KG1 (cell line): ENCODE data around the gene EIF3F.

Source experiments
- DNase-seq: peaks from one replicate; lab custom pipeline; 2025; lab: John Stamatoyannopoulos, UW

Gene EIF3F

DNA sequence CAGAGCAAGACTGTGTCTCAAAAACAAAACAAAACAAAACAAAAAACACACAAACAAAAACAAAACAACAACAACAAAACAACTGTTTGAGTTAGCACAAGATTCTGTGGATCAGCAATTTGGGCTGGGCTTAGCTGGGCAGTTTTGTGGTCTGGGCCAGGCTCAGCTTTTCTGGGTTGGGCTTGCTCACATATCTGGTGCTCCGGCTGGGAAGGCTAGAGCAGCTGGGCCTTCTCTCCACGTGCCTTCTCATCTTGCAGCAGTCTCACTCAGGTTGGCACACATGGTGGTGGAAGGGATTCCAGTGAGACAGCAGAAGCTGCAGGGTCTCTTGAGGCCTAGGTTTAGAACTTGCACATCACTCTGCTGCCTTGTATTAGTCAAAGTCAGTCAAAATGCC, 35.7 kb downstream of the EIF3F start:
- no peak for DNase-seq

DNA sequence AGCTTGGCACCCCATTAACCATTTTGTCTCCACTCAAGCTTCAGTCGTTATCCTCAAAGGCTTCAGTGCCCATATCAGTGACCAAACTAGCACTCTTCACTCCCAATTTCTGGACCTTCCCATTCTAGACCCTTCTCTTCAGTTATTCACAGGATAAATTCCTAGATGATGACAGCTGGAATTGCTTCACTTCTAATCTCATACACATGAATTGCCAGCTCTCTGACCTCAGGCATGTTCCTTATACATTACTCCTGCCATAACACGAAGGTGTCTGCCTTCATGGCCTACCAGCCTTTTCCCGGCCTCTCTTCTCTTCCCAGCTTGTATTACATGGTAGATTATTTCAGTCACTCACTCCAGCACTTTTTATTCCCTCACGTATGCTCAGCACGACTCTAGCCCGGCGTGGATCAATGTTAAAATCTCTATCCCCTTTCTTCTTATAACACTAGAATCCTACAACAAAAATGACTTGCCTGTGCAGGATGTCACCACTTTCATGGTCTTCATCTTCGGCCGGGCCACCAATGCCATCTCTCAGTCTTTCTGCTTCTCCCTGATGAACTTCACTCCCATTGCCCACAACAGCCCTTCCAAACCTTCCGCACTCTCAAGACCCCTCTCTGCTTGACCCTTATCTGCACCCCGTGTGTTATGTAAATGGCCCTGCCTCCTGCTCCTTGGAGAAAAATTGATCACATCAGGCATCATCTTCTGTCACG, 36.9 kb downstream of the EIF3F start:
- no peak for DNase-seq

DNA sequence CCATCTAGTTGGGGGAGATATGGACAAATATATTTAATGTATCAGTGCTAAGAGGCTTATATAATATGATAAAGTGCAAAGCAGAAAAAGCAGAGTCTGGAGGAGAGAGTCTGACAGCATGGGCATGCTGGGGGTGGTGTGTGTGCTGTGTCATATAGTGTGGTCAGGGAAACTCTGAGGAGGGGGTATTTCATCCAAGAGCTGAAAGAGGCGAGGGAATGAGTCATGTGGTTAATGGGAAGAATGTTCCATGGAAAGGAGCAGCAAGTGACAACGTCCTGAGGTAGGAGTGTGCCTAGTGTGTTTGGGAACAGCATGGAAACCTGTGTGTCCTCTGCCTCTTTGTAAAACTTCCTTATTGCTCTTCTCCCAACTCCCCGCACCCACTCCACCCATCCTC, 38.0 kb downstream of the EIF3F start:
- no peak for DNase-seq

DNA sequence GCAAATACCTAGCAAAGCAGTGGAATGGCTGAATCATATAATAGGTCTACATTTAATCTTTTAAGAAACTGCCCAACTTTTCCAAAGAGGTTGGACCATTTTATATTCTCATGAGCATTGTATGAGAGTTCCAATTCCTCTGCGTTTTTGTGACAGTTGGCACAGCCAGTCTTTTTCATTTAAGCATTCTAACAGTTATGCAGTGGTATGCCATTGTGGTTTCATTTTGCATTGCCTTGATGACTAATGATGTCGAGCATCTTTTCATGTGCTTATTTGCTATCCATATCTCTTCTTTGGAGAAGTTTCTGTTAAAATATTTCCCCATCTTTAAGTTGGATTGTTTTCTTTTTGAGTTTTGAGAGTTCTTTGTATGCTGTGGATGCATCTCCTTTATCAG, 38.7 kb downstream of the EIF3F start:
- DNase-seq, result no peak

DNA sequence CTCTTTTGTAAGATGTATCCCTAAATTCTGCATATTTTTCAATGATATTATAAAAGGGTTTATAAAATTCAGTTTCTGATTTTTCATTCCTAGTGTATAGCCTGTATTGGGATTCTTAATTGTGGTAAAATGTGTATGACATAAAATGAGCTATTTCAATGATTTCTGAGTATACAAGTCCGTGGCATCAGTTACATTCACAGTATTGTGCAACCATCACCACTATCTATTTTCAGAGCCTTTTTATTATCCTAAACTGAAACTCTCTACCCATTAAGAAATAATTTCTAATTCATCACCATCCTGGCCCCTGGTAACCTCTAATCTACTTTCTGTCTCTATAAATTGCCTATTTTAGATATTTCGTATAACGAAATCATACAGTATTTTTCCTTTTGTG, 39.8 kb downstream of the EIF3F start:
- DNase-seq, result no peak

DNA sequence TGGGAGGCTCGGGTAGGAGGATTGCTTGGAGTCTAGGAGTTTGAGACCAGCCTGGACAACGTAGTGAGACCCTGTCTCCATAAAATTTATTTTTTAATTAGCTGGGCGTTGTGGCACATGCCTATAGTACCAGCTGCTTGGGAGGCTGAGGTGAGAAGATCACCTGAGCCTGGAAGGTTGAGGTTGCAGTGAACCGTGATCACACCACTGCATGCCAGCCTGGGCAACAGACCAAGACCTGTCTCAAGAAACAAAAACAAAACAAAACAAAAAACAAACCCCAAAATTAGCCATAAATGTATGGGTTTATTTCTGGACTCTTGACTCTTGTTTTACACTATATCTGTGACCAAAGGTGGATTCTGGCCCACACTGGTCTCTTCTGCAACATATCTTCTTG, 41.6 kb downstream of the EIF3F start:
- no peak for DNase-seq

DNA sequence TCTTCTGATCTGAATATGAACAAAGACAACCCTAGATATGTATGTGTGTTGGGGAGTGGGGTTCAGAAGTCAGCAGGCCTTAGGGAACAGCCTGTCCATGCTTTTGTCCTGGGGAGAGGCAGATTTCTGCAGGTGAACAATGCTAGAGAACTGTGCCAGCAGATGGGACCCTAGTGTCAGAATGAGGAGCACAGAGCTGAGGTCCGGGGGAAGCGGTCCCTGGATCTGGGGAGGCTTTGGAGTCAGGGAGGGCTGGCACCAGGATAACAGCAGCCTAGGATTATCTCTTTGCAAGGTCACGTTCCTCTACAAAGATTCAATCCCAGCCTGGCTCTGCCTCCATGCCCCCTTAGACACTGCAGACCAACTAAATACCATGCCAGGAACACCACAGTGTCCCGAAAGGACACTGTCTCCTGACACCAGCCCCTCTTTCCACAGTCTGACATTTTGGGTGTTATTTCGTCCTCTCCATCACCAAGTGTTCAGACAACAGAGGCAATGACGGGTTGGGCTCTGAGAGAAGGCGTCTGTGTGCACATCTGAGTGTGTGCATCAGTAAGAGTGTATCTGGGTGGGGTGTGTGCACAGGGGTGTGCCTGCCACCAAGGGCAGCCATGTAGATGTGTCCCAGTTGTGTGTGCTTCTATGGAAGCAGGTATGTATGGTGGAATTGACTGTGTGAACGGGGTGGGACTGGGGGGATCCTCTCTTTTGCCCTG, 43.5 kb downstream of the EIF3F start:
- DNase-seq, result no peak

DNA sequence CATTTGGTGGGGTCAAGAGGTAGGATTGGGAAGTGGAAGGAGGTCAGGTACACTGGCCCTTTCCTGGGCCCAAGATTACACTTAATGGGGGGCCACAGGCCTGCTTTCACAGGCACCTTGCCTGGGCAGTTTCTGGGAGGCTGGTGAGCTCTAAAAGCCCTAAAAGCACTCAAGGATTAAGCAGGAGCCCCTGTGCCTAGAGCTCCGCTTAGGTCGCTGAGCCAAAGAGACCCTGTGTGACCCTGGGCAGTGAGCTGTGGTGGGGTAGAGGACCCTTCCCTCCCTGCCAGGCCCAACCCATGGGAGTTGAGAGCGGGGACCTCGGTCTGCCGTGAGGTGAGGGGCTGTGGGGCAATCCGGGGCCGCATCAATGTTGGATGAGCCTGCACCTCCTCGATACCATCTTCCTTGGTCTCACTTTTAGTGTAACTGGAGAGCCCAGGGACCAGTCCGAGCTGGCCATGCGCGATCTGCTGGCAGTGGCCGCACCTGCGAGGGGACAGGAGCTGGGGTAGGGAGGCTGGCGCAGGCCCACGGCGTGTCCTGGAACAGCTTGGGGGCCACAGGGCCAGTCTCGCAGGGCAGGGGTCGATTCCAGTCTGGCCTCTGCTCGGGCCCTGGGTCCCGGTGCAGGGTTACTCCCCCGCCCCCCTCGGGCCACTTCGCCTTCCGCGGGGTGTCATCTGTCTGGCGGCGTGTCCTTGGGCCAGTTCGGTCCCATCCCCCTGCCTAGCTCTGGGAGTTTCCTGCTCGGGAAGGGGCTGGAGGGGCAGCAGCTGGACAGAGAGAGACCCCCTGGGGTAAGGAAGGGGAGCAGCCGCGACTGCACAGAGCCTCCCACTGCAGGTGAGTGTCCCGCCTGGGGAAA, 44.3 kb downstream of the EIF3F start:
- no peak for DNase-seq

DNA sequence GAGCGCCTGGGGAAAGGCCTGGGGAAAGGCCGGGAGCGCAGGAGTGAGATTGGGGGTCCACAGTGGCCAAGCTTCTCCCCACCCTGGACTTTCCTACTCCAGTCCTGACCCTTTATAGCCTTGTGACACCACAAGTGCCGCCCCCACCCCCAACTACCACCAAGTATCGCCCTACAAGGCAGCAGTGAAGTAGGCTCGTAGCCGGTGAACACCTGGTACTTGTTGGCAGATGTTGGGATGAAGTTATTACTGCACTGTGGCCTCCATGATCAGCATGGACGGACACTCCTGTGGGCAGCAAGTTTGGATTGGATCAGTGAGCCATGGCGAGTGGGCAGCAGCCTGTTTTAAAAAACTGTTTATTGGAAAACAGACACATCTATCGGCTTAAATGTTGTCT, 45.0 kb downstream of the EIF3F start:
- DNase-seq, result no peak

DNA sequence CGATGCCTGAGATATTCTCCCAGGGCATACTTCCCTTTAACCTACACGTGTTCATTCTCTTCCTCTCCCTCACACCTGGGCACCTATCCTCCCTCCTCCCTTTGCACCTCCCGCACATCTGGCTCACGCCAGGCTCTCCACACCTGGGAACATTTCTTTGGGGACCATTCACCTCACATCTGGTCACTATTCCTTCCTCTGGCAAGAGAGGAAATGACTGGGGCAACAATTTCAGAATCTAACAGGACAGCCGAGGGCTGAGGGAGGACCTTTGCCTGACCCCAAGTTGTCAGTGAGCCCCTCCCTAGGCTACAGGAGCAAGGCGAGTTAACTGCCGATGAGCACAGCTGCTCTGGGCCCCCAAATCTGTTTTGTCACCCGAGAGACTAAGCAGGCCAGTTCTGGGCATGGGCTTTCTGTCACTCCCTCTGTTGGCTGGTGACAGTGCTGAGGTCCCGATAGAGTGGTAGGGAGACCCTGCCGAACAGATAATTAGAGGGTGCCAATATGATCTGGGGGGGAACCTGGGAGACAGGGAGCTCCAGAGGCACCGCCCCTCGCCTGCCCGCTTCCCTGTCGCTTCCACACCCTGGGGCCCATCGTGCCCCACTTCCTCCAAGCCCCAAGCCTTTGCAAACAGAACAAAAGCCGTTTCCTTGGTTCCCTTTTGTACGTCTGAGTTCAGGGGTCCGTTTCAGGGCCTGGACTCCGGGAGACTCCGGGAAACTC, 45.6 kb downstream of the EIF3F start:
- no peak for DNase-seq

DNA sequence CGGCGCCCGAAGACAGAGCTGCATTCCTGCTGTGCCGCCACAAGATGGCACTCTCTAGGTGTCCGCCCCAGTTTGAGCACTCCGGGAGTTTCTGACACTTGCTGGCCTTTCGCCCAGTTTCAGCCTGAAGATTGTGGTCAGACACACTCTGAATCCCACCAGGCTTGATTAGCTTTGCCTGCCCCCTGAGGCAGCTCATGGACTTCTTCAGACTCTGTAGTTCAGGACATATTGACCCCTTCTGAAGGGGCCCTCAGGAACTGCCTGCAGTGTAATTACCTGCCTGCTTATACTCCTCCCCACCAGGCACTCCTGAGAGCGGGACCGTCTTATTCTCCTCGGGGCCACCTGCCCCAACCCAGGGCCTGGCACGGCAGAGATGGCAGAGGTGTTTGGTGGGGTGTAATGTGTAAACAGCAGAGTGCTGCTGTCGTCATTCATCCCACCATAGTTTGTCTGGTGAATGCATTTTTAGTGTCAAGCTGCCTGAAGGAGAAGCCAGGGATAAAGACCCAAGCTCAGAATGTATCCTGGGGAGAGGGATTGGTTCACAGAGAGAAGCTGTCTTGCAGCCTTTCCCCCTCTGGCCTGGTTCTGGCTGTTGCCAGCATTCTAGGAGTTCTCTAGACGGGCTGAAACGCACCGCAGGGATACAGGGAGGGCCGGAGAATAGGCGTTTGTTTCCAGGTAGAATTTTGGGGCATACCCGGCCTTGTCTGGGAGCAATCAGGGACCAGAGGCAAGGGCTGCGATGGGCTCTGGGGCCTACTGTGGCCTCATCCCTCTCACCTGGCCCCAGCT, 46.4 kb downstream of the EIF3F start:
- no peak for DNase-seq

DNA sequence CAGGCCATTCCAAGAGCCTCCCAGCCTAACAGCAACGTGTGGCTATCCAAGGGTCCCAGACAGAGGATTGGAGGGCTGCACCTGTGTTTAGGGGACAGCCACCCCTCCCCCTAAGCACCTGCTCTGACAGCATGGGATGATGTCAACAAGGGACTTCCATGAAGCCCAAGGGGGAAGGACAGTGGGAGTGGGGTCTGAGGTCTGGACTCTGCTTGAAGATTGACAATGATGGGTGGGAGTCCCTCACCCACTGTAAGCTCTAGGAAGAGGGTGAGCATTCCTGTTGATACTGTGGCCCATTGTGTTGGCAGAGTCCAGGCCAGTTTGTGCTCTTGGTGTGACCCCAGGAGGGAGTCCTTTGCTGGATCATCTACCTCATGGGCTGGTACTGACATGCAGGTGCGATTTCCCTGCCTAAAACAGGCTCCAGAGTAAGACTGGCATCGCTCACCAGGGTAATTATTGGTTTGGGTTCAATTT, 47.0 kb downstream of the EIF3F start:
- DNase-seq, result no peak

DNA sequence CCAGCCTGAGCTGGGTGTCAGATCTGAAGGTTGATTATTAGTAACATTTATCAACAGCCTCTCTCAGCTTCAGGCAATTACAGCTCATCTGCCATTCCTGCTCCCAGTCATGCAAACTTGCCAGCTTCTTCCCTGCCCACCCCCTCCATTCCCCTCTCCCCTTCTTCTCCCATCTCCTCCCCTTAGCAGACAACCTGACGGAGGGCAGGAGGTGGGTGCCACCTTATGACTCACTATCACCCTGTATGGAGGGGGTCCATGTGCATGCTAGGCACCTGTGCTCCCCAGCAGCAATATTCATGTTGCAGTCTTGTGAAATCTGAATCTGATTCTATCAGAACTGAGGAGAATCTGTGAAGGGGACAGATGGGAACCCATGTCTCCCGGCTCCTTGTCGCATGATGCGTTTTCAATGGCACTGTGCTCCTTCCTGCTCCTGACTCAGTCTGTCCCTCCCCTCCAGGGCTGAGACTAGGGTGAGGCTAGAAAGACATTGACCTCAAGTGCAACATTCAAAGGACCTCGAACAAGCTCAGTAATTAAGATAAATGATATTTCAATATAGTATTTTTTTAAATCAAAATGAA, 47.6 kb downstream of the EIF3F start:
- DNase-seq, result no peak

DNA sequence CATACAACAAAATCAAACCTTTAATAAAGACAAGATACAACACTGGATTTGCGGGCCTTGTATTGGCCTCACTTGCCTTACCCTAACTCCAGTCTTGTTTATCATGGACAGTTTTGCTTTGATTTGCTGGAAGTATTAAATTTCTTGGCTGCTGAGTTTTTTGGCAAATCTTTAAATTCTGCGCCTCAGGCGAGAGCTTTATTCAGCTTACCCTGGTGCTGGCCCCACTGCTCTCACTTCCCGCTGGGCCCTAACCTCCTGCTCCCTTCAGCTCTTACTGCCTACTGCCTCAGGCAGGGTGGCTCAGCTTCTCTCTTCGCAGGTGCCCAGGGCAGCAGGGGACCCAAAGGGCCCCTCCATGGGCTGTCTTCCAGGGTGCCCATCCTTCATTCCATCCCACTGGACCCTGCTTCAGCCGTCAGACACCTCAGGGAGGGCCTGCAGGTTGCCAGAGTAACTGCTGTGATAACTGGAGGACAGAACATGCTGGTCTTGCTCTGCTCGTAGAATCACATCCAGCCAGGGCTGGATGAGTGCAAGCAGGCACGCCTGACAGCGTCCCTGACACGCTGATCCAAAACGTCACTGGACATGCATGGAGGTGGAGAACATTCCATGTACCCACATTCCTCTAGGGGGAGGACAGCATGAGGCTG, 48.2 kb downstream of the EIF3F start:
- DNase-seq, result no peak

DNA sequence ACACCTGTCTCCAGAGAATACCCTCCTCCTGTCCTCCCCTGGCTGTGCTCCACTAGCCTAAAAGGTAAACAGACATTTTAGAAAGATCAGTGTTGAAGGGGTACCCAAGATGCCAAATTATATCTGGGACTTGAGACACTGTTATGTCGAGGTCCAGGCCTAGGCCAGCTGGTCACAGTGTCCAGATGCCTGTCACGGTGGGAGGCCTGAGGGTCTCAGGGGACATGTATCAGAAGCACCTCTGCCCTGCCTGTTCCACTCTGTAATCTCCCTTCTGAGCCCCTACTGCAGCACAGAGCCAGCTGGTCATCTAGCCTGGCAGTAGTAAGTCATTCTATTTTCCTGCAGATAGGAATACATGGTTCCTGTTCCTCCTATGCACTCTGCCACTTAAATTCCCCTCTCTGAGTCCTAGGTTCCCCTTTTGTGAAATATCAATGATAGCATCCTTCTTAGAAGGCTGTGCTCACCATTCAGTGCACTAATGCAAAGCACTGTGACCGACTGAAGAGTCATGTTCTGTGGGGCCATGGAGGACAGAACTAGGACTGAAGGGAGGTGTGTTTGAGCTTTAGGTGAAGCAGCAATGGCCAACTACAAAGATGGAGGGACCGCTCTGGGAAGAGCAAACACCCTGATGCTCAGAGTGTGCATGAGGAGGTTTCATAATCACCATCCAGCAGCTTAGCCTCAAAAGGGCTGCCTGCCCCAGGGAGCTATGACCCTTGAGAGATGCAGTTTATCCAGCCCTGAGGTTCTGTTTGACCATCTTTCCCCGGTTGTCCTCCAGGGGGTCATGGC, 49.1 kb downstream of the EIF3F start:
- DNase-seq, result no peak

DNA sequence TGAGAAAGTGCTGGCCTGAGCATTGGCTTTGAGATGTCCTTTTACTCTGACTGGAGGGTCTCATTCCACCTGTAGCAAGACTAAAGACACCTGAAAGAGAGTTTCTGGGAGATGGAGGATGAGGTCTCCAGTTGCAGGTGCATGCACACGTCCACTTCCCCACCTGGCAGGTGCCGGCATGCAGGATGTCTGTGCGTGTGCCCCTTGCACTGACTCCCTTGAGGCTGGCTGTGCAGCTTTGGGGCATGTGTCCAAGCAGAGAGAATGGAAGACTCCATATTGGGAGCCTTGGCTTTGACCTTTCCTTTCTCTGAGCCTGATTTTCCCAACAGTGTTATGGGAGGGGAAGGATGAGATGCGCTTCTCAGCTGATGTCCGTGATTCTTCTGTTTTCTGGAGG, 49.8 kb downstream of the EIF3F start:
- DNase-seq, result no peak

DNA sequence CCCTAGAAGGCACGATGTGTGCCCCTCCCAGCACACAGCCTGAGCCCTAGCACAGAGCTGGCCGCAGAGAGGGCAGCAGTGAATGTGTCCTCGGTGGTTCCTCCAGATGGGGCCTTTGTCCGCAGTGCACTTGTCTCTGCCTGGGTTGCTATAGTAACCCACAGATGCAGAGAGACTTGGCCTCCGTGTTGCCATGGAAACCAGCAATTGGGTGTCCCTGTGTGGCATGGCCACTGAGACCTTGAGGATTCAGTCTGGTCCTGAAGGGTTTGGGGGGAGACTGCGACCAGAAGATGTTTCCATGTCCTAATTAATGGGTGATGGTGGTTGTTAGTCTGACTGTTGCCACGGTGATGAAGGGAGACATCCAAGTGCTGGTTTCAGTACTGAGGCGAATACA, 51.3 kb downstream of the EIF3F start:
- no peak for DNase-seq

DNA sequence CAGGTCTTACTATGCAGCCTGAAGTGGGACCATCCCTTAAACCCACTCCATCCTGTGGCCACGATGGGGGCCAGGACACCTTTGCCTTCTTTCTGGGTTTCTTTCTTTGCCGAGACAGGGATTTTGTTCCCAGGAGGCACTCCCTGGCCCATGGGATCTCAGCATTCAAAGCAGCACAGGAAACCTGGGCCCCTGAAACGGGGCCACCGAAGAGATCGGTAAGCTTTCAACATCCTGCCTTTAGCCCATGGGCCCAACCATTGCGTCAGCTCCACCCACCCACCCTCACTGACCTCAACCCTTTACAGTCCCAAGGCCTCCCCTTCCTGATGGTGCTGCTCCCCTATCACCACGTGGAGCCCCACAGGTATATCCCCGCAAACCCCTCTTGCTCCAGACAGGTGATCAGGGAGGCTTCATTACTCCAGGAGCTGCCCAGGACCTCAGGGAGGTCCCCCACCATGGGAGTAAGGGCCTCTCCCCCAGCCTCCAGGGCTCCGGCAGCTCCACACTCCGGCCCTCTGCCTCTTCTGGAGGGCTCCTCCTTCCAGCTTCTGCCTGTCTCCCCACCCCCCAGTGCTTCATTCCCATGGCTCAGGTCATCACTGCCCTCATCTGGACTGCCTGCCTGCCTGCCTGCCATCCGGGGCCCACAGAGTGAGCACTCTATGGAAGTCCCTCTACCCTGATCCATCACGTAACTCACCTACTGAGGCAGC, 51.8 kb downstream of the EIF3F start:
- DNase-seq, result no peak
